ENCODE measurements around the gene CDKN2D.
"Not testable (repeated sequence)": the region's sequence is repeated elsewhere in the genome, so short reads cannot be mapped to it uniquely, and the experiment has no call there.

The CDKN2D gene

GRCh38 chr19:10582091-10582490, 13.3 kb upstream of the CDKN2D start:
- in situ Hi-C loops (cut with MboI; ENCODE audit: low sequenced_read_pairs): loop anchor here (5.0 kb wide), 1 partner anchor 60 kb away; no protein-coding TSS in a partner anchor

- in situ Hi-C loops (cut with MboI; ENCODE audit: low sequenced_read_pairs): loop anchor here (5.0 kb wide), 1 partner anchor 61 kb away; no protein-coding TSS in a partner anchor
These were observed 12.3 kb upstream of the CDKN2D start for GRCh38 chr19:10580979-10581631.

GRCh38 chr19:10577951-10578350, 9.2 kb upstream of the CDKN2D start:
- in situ Hi-C loops (cut with MboI; ENCODE audit: low sequenced_read_pairs): no loop called here

GRCh38 chr19:10575011-10575716, 6.4 kb upstream of the CDKN2D start:
- in situ Hi-C loops (cut with MboI; ENCODE audit: low sequenced_read_pairs): no loop called here

GRCh38 chr19:10574462-10574861, 5.7 kb upstream of the CDKN2D start:
- in situ Hi-C loops (cut with MboI; ENCODE audit: low sequenced_read_pairs): no loop called here

- in situ Hi-C loops (cut with MboI; ENCODE audit: low sequenced_read_pairs): not testable (repeated sequence)
These were observed 5.0 kb upstream of the CDKN2D start for GRCh38 chr19:10573793-10574192.

- in situ Hi-C loops (cut with MboI; ENCODE audit: low sequenced_read_pairs): no loop called here
These were observed 535 bp downstream of the CDKN2D start for GRCh38 chr19:10568062-10568825.

GRCh38 chr19:10567656-10568055, 1.1 kb downstream of the CDKN2D start:
- in situ Hi-C loops (cut with MboI; ENCODE audit: low sequenced_read_pairs): no loop called here

- in situ Hi-C loops (cut with MboI; ENCODE audit: low sequenced_read_pairs): no loop called here
These were observed 1.9 kb downstream of the CDKN2D start for GRCh38 chr19:10566658-10567410.

GRCh38 chr19:10566408-10566657, 2.4 kb downstream of the CDKN2D start:
- in situ Hi-C loops (cut with MboI; ENCODE audit: low sequenced_read_pairs): no loop called here

GRCh38 chr19:10565567-10566407, 3.0 kb downstream of the CDKN2D start, which contains the start of gene KRI1:
Gene KRI1 (minus strand): TSS chr19:10566010. CDS start chr19:10565999, 11 bp downstream.
- in situ Hi-C loops (cut with MboI; ENCODE audit: low sequenced_read_pairs): no loop called here

- in situ Hi-C loops (cut with MboI; ENCODE audit: low sequenced_read_pairs): no loop called here
These were observed 3.7 kb downstream of the CDKN2D start for GRCh38 chr19:10565028-10565566.

- in situ Hi-C loops (cut with MboI; ENCODE audit: low sequenced_read_pairs): no loop called here
These were observed 6.2 kb downstream of the CDKN2D start for GRCh38 chr19:10562609-10563008.

GRCh38 chr19:10560154-10560553, 8.6 kb downstream of the CDKN2D start:
- in situ Hi-C loops (cut with MboI; ENCODE audit: low sequenced_read_pairs): no loop called here

- in situ Hi-C loops (cut with MboI; ENCODE audit: low sequenced_read_pairs): no loop called here
These were observed 11.1 kb downstream of the CDKN2D start for GRCh38 chr19:10557603-10558197.

- in situ Hi-C loops (cut with MboI; ENCODE audit: low sequenced_read_pairs): no loop called here
These were observed 13.2 kb downstream of the CDKN2D start for GRCh38 chr19:10555610-10555973.

GRCh38 chr19:10554760-10555609, 13.8 kb downstream of the CDKN2D start:
- in situ Hi-C loops (cut with MboI; ENCODE audit: low sequenced_read_pairs): no loop called here

GRCh38 chr19:10553943-10554381, 14.8 kb downstream of the CDKN2D start:
- in situ Hi-C loops (cut with MboI; ENCODE audit: low sequenced_read_pairs): no loop called here

All from HL-60/S4 (cell line).